Kidney epithelial cell (primary cell): ENCODE results near the gene CXCL12. TPM values are rescaled to one million over a fixed set of nuclear protein-coding genes. Genes with fewer than 3 reads are reported as not detected.

Experiments
- DNase-seq: peaks from one replicate; pipeline ENCODE4 v3.0.0-alpha.2; 2010; ENCODE audit warnings: low read depth
- H3K27me3 ChIP-seq: 2 replicates; pipeline ENCODE4 v1.6.0; 2011; ENCODE audit warnings: low read length; ENCODE audit not compliant: control insufficient read depth, insufficient read depth
- H3K36me3 ChIP-seq: 2 replicates; pipeline ENCODE4 v1.5.1; 2011; ENCODE audit warnings: low read length; ENCODE audit not compliant: control insufficient read depth, insufficient read depth
- H3K4me3 ChIP-seq: 2 replicates; pipeline ENCODE4 v1.5.1; 2011; ENCODE audit warnings: low read depth, mild to moderate bottlenecking, control low read depth, low read length
- CTCF ChIP-seq: IDR thresholded peaks from 2 replicates; pipeline ENCODE4 v1.5.1; 2011; ENCODE audit warnings: mild to moderate bottlenecking, moderate library complexity, low read length, control low read depth, inconsistent platforms; ENCODE audit not compliant: insufficient read depth, poor library complexity, severe bottlenecking
- total RNA-seq: library from RNA; depleted of rRNA; stranded (reverse); fragments of >200 nt; gene quantifications from 2 replicates; pipeline ENCODE4 v1.2.3, GENCODE V29; 2015

CXCL12 gene
- total RNA-seq, 1 donor from 2014 or later = 13.5 TPM

GRCh38 chr10:44368637-44369036, 16.3 kb downstream of the CXCL12 start:
- Histone ChIP-seq H3K27me3 (peaks cover 3% of the 10 kb centered on the region), H3K36me3 (no peaks in the 10 kb centered on the region), H3K4me3 (no peak overlapping the region)
- no peak for DNase-seq
- no peak for TF ChIP-seq CTCF

GRCh38 chr10:44366941-44367630, 17.8 kb downstream of the CXCL12 start:
- peaks cover 3% of the 10 kb centered on the region for H3K27me3 ChIP-seq
- no peak for DNase-seq
- H3K4me3 ChIP-seq = no peak overlapping the region
- H3K36me3 ChIP-seq = no peaks in the 10 kb centered on the region
- TF ChIP-seq CTCF = no peak

GRCh38 chr10:44364566-44364965, 20.3 kb downstream of the CXCL12 start:
- no peak for TF ChIP-seq CTCF
- Histone ChIP-seq H3K36me3 (no peaks in the 10 kb centered on the region), H3K27me3 (peaks cover 3% of the 10 kb centered on the region), H3K4me3 (no peak overlapping the region)
- no peak for DNase-seq

GRCh38 chr10:44363716-44364115, 21.2 kb downstream of the CXCL12 start:
- no peak for TF ChIP-seq CTCF
- peaks cover 3% of the 10 kb centered on the region for H3K27me3 ChIP-seq
- H3K36me3 ChIP-seq = no peaks in the 10 kb centered on the region
- no peak for DNase-seq
- H3K4me3 ChIP-seq = no peak overlapping the region

GRCh38 chr10:44362866-44363711, 21.8 kb downstream of the CXCL12 start:
- Histone ChIP-seq H3K4me3 (no peak overlapping the region), H3K36me3 (no peaks in the 10 kb centered on the region), H3K27me3 (peaks cover 3% of the 10 kb centered on the region)
- no peak for DNase-seq
- no peak for TF ChIP-seq CTCF
